Omental fat pad (tissue), 4 donors: ENCODE data around the gene ATP8B1. TPM values are rescaled to one million over a fixed set of nuclear protein-coding genes. Genes with fewer than 3 reads are reported as not detected.
"Not testable (repeated sequence)": the region's sequence is repeated elsewhere in the genome, so short reads cannot be mapped to it uniquely, and the experiment has no call there.

Source experiments
- ATAC-seq: fragments of 150-250 bp; one replicate; pipeline ENCODE4 v1.9.1; 2016; ENCODE audit warnings: mild to moderate bottlenecking, moderate library complexity; ENCODE audit not compliant: low FRiP score
- DNase-seq: peaks from one replicate; pipeline ENCODE4 v3.0.0-alpha.2; 2019; ENCODE audit warnings: low spot score
- total RNA-seq, 4 donors: library from RNA; depleted of rRNA; stranded (reverse); fragments of >200 nt; gene quantifications; one replicate each; pipeline ENCODE4 v1.1.0, GENCODE V29; 2016
- TF ChIP-seq, protein P1 (sequence below), 3 donors: fragments of 450-650 bp; IDR thresholded peaks; one replicate each; pipeline ENCODE4 v1.5.1; 2016 to 2017; ENCODE audit warnings: antibody characterized with exemption in 3 of 3, mild to moderate bottlenecking in 3 of 3, moderate library complexity in 2 of 3

ATP8B1 gene
- total RNA-seq, 4 donors from 2014 or later: 6.3 to 21.8 (median 7.9) TPM

DNA sequence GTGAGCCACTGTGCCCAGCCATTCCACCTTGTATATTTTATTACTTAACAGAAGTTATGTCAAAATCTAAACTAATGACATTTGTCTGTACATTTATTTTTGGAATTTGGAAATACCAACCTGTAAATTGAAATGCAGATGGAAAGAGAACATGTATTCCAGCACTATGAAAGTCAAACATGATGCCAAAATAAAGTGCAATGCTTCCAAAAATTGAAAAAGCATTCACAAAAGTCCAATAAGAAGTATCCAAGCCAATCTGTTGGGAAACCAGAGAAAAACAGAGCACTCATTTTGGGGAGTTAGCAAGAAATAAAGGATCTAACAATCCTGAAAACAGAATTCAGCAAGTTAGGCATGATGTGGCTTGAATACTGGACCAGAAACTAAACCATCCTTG is 151.2 kb downstream of the ATP8B1 start:
- ATAC-seq: no peak
- TF ChIP-seq, protein P1, sequence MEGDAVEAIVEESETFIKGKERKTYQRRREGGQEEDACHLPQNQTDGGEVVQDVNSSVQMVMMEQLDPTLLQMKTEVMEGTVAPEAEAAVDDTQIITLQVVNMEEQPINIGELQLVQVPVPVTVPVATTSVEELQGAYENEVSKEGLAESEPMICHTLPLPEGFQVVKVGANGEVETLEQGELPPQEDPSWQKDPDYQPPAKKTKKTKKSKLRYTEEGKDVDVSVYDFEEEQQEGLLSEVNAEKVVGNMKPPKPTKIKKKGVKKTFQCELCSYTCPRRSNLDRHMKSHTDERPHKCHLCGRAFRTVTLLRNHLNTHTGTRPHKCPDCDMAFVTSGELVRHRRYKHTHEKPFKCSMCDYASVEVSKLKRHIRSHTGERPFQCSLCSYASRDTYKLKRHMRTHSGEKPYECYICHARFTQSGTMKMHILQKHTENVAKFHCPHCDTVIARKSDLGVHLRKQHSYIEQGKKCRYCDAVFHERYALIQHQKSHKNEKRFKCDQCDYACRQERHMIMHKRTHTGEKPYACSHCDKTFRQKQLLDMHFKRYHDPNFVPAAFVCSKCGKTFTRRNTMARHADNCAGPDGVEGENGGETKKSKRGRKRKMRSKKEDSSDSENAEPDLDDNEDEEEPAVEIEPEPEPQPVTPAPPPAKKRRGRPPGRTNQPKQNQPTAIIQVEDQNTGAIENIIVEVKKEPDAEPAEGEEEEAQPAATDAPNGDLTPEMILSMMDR (IDR thresholded peaks at IDR 0.05): no peak
- DNase-seq: no peak

DNA sequence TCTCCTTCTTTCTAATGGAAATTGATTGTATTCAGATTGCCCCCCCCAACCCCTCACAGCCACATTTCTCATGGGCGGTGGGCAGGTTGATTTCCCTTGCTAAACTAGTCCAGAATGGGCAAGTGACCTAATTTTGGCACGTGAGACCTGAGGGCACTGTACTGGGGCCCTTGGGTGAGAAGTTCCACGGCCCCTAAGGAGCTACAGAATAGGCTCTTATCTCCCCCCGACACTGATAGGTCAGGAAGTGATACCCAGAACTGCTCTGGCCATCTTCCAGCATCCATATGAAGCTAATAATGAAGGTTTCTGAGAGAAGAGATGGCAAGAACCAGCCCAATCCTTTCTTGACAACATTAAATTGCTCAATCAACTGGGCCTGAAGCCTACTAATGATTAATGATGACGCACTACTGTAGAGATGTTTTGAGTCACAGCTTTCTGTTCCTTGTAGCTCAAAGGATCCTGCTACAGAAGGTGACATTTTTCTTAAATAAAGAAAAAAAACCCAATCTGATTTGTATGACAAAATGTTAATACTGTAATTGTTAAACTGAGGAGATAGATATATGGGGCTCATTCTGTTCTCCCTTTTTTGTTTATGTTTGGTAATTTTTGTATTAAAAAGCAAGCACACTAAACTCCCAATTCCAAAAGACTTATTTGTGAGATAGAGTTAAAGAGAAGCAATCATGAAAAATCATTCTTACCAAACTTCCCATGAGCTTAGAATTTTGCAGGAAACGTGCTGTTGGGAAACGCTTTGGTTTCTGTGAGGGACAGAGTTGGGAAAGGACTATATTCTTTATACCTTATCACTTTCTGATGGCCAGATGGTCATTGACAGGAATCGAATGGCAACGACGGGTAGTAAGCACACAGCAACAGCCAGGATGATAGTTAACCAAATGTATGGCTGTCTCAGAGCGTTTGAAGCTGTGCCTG is 153.3 kb downstream of the ATP8B1 start:
- ATAC-seq: no peak
- no peak for DNase-seq
- TF ChIP-seq, protein P1 (IDR thresholded peaks at IDR 0.05): no peak

DNA sequence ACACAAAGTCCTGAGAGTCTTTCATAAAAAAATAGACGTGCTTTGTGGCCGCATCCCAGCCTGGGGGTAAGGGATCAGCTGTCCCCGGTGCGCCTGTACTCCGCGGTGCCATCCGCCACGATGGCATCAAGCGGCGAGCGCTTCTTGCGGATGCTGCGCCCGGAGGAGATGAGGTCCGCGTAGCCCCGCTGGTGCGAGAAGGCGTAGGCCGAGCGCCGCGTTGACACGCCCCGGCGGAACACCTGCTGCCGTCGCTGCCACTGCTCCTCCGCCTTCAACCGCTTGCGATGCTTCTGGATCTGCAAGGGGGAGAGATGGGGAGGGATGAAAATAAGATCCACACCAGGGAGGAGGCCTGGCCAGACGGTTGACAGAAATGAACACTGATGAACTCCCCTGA is 154.7 kb downstream of the ATP8B1 start:
- TF ChIP-seq, protein P1 (IDR thresholded peaks at IDR 0.05): no peak
- ATAC-seq (no peak), DNase-seq (no peak)

DNA sequence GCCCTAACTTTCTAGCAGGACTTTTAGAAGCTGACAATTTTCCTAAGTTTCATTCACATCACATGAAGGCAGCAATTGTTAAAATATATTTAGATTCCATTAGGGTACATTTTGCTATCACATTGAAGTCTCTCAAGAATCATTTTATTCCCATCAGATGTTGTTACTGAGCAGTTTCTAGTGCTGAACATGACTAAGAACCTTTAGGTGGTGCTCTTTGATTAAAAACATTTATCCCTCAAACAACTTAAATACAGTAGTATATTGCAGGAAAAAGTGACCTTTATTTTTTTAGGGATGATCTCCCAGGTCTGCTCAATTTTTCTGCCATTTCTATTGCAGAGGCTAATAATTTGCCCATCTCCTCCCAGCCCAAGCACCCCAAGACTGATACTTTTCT is 158.6 kb downstream of the ATP8B1 start:
- ATAC-seq (no peak), DNase-seq (no peak)
- TF ChIP-seq, protein P1 (IDR thresholded peaks at IDR 0.05): no peak

DNA sequence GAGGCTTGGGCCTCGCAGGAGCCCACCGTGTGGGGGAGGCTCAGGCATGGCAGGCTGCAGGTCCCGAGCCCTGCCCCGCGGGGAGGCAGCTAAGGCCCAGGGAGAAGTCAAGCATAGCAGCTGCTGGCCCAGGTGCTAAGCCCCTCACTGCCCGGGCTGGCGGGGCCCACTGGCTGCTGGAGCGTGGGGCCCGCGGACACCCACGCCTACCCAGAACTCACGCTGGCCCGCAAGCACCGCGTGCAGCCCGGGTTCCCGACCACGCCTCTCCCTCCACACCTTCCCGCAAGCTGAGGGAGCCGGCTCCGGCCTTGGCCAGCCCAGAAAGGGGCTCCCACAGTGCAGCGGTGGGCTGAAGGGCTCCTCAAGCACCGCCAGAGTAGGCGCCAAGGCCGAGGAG is 159.4 kb downstream of the ATP8B1 start:
- not testable (repeated sequence) for DNase-seq, ATAC-seq

DNA sequence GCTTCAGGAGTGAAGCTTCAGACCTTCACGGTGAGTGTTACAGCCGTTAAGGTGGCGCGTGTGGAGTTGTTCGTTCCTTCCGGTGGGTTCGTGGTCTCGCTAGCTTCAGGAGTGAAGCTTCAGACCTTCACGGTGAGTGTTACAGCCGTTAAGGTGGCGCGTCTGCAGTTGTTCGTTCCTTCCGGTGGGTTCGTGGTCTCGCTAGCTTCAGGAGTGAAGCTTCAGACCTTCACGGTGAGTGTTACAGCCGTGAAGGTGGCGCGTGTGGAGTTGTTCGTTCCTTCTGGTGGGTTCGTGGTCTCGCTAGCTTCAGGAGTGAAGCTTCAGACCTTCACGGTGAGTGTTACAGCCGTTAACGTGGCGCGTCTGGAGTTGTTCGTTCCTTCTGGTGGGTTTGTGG is 160.7 kb downstream of the ATP8B1 start:
- DNase-seq, ATAC-seq: not testable (repeated sequence)

DNA sequence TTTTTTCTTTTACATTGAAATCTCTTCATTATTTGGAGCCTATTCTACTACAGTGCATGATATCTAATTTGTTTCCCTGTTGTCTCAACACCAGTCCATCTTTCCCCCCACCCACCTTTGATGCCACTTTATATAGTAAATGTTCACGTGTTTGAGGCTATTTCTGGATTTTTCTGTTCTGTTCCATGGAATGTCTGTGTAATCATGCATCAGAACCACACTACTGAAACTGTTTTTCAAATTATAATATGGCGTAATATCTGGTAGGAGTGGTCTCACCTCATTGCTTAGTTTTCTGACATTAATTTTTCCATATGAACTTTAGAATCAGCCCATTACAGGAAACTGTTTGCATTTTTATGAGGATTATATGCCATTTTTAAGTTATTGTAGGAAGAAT is 162.4 kb downstream of the ATP8B1 start:
- no peak for ATAC-seq
- DNase-seq: no peak
- TF ChIP-seq, protein P1 (IDR thresholded peaks at IDR 0.05): no peak

DNA sequence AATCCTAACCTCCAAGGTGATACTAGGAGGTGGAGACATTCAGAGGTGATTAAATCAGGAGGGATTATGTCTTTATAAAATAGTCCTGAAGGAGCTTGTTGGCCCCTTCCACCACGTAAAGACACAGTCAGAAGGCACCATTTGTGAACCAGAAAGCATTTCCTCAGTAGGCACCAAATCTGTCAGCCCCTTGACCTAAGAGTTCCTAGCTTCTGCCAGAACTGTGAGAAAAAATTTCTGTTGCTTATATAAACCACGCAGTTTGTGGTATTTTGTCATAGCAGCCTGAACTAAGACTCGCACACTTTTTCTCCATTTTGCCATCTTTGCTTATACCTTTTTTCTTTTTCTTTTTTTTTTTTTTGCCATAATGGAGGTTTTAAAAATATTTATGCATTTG is 162.9 kb downstream of the ATP8B1 start:
- TF ChIP-seq, protein P1 (IDR thresholded peaks at IDR 0.05): no peak
- no peak for DNase-seq
- ATAC-seq: no peak
